ENCODE measurements around the gene SSR2.
"Not testable (repeated sequence)": the region's sequence is repeated elsewhere in the genome, so short reads cannot be mapped to it uniquely, and the experiment has no call there.

SSR2 gene

DNA sequence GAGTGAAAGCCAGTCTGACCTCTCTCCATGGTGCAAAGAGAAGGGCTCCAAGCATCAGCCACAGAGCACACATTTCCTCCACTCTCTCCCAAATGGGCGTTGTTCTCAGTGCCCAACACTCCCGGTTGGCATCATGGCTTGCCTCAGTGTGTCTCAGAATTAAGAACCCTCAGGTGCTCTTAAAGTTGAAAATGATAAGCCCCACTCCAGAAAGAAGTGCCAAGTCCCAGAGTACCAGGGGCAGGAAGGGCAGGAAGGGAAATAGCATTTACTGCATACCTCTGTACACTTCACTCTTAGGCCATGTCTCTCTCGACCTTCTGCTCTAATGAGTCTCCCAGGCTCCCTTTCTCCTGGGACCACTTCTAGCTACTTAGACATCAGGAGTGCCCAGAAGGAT lies 27.2 kb downstream of the SSR2 start:
- DNase-seq (ENCODE audit: low read depth), result no peak

- DNase-seq (ENCODE audit: low read depth), result no peak
Measured at GRCh38 chr1:155990005-155990739, 30.6 kb downstream of the SSR2 start.

GRCh38 chr1:155989242-155990004 lies 31.3 kb downstream of the SSR2 start:
- DNase-seq (ENCODE audit: low read depth), result peak; percentile 78

- not testable (repeated sequence) for DNase-seq (ENCODE audit: low read depth)
Measured at GRCh38 chr1:155984903-155985645, 35.7 kb downstream of the SSR2 start.

GRCh38 chr1:155984341-155984740 lies 36.4 kb downstream of the SSR2 start:
- DNase-seq (ENCODE audit: low read depth), result no peak

- peak; percentile 100 for DNase-seq (ENCODE audit: low read depth)
Measured at GRCh38 chr1:155983191-155984024, 37.3 kb downstream of the SSR2 start.

DNA sequence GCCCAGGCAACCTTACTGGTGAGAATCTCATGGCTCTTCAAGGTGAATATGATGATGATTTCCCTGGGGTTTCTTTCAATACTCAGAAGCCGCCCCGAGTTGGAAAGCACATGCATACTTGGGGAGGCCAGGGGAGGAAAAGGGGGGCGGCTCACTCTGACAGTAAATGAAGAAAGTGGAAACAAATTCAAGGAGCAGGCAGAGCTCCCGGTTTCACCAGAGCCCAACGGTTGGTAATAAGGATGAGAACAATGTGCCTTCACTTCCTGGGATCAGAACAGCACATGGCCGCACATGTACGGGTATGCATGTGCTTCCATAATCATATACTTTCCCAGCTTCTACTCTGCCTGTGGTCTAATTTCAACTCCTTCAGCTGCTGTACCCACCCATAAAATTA lies 38.6 kb downstream of the SSR2 start:
- peak; percentile 29 for DNase-seq (ENCODE audit: low read depth)

GRCh38 chr1:155981266-155982088 lies 39.3 kb downstream of the SSR2 start:
- peak; percentile 94 for DNase-seq (ENCODE audit: low read depth)

- DNase-seq (ENCODE audit: low read depth), result peak; percentile 69
Measured at GRCh38 chr1:155979597-155980343, 41.0 kb downstream of the SSR2 start.

- peak; percentile 77 for DNase-seq (ENCODE audit: low read depth)
Measured at GRCh38 chr1:155978973-155979429, 41.8 kb downstream of the SSR2 start.

DNA sequence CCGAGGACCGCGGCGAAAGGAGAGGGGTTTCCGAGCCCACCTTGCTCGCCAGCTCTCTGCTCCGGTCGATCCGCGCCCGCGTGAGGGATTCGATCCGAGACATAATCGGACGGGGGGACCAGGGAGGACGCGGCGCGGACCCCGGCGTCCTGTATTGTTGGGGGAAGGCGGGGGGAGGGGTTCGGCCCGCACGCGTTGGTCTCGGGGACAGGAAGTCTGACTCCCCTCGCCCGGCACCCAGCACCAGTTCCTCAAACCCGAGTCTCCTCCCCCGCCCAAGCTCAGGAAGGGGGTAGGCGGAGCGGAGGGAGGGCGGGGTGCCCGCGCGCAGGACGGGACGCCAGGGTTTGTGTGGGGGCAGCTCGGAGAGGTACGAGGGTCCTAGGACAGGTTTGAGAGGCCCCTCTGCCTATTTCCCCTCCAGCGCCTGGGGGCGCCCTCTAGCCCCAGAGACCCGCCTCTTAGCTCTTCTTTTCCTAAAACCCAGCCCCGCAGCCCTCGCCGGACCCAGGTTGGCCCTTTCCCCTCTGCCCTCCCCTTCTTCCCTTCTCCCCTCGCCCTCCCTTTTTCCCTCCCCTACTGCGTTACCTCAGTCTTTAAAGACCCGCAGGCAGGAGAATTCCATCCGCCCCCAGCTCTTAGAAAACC lies 42.3 kb downstream of the SSR2 start, which contains the start of gene ARHGEF2:
Gene ARHGEF2, minus strand, starts transcription at position 223 of the 648 bp plus-strand sequence. Its CDS starts 120 bp downstream, at position 103.
- peak; percentile 85 for DNase-seq (ENCODE audit: low read depth)

- peak; percentile 48 for DNase-seq (ENCODE audit: low read depth)
Measured at GRCh38 chr1:155977690-155978324, 42.9 kb downstream of the SSR2 start.

DNA sequence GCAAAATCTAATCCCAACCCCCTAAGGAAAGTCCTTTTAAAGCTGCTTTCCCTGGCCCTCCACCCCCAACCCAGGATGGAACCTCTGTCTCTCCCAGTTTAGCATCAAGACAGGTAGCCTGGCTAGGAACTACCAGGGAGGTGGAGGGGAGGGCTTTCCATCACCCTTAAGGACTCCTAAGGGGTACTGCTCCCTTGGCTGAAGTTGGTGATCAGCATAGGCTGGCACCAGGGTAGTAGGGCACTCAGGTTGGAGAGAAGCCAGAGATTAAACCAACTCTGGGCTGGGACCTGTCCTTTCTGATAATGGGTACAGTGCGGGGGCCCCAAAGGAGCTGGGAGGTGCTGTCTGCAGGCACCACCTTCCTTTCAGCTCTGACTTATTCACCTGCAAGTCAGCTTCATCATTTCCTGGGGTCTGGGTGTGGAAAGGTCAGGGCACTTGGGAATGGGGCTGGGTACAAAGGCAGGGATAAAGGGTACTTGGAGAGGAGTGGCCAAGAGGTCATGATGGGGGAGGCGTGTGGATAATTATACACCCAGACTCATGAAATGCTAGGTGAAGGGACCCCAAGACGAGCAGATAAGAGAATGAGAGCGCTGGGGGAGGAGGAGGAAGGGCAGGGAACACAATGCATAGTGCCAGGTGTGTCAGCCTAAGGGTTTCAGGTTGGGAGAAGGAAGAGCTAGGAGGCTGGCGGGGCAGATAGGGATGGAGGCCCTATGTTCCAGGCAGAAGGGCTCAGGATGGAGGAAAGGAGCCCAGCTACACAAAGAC lies 43.6 kb downstream of the SSR2 start:
- no peak for DNase-seq (ENCODE audit: low read depth)

GRCh38 chr1:155976062-155976912 lies 44.5 kb downstream of the SSR2 start:
- DNase-seq (ENCODE audit: low read depth), result peak; percentile 90

DNA sequence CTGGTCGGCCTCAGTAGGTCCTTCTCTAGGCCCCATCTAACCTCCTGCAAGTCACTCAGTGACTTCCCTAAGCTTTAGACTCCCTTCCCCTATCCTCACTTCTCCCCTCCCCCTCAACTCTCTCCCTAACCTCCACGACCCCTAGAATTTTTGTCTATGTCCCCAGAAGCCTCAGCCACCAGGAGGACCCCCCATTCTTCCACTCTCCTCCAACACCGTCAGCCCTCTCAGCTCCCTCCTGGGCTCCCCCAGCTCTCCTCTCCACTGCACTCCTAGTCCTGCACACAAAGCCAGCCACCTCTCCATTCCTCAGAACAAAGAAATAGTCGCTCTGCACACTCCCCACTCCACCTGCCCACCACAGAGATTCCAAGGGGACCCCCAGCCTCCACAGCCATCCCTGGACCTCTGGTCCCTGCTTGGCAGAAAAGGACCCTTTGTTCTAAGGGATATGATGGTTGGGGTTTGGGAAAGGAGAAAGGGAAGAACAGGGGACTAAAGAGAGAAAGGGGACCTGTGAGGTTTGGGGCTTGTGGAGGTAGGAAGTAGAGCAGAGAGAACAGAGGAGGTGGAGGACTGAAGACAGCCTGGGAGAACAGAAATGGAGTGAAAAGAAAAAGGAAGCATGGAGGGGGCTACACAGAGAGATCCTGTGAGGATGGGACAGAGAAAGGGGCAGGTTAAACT lies 45.2 kb downstream of the SSR2 start:
- no peak for DNase-seq (ENCODE audit: low read depth)

Data from EH (cell line).